GM18873 (cell line): ENCODE data around the gene YAE1.

ENCODE experiments used
- ATAC-seq: cut with Tn5 transposase; IDR thresholded peaks from one replicate; pipeline ENCODE4 v1.9.1; 2021; ENCODE audit warnings: mild to moderate bottlenecking, moderate library complexity, moderate number of reproducible peaks; ENCODE audit not compliant: unreplicated experiment, low FRiP score

The YAE1 gene

DNA sequence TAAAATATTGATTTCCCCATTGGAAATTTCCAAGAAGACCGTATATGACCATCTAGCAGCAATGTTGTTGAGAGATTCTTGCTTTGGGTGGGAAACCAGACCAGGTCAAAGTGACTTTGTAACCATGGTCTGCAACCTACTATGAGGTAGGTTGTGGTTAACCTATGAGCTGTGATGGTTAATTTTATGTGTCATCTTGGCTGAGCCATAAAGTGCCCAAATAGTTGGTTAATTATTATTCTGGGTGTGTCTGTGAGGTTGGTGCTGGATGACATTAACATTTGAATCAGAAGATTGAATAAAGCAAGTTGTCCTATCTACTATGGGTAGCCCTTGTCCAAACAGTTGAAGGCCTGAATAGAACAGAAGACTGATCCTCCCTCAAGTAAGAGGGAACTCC, 38.9 kb downstream of the YAE1 start:
- no peak for ATAC-seq

DNA sequence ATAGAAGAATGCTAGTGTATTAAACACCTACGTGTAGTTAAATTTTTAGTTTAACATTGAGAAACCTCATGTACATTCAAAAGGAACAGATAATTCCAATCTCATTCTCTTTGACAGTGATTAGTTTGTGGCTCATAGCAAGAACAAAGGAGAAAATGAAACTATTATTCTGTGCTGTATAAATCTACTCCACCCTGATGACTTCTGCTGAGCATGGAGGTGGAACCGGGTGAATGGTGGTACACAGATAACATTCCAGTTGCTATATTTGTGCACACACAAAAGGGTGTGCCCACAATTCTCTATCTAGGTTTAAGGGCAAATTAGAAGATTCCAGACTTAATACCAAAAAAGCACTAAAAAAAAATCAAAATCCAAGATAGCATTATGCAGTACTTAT, 40.1 kb downstream of the YAE1 start:
- no peak for ATAC-seq

DNA sequence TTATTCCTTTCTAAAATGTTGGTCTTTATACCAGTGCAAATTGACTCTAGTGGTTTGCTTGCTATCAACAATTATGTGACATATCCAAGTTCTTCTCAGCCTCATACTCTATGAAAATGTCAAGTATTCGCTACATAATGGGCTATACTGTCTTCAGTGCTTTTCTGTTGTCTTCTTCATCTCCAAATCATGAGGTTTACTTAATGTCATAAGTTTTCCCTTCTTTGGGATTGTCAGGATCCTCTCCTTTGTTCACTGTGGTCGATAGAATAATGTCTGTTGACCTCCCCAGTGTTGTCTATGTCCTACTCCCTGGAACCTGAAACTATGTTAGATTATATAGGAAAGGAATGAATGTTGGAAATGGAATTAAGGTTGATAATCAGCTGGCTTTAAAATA, 40.7 kb downstream of the YAE1 start:
- ATAC-seq = no peak

DNA sequence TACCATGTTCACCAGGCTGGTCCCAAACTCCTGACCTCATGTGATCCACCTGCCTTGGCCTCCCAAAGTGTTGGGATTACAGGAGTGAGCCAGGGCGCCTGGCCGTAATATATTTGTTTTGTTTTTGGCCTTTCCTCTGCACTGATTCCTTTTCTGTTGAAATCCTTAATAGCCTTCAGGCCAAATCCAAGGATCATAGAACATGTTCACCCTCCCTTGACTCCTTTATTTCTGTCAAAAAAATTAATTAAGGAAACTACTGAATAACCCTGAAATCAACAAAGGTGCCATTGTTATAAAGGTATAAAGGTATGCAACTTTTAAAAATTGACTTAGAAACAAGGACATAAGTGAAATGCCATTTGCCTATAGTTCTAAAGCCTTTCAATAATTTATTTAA, 41.7 kb downstream of the YAE1 start:
- no peak for ATAC-seq

DNA sequence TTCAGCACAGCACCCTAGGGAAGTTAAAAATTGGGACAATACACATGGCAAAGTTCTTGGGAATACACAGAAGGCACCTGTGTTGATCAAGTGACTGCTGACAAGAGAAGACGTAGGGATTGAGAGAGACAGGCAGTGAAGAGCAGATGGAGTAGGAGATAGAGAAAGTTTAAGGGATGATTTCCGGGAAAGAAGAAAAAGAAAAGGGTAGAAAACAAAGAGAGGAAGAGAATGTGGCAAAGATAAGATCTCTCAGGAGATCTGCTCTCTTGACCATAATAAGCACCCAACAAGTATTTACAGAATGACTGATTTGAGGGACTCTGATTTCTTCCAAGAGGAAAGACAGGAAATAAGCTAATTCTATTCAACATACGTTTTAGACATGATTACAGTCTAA, 42.1 kb downstream of the YAE1 start:
- no peak for ATAC-seq

DNA sequence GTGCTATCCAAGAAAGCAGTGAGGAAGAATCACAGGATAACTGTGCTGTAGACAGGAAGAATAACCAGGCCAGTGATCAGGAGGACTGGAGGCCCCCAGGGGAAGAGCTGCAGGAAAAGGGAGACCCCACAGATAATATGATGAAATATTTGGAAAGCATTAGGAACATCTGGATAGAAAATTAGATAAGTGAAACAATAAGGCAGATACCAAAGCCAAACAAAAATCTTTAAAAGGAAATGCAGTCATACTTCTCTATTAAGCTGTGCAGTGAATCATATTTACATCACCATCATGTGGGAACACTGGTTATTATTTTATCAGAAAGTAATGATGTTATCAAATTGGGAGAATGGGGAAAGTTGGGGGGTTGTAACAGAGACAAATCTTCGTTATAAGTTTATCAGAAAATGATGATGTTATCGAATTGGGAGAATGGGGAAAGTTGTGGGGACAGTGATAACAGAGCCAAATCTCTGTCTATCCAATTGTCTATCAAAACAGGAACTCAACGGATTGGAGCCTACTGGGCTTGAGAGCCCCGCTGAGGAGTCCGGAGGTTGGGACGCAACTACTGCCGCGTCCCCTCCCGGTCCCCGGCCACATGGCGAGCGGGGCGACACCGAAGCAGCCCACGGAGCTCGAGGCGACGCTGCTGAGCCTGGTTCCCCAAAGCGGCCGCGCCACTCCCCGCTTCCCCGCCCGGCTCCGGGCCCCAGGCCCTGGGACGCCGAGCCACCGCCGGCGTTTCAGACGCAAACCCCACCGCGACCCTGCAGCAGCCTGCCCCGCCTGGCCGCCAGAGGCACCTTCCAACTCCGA, 43.1 kb downstream of the YAE1 start:
- ATAC-seq = no peak

DNA sequence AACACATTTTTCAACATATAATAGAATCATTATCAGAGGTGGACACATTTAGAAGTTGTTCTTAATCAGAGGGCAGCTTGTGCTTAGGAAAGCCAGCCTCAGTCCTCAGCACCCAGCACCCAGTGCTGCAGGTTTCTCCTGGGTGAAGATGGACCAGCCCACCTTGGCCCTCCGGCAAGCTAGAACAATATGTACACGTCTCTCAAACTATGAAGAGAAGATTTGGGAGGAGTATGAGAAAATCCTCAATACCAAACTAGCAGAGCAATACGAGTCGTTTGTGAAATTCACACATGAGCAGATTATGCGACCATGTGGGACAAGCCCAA, 43.7 kb downstream of the YAE1 start:
- ATAC-seq = no peak

DNA sequence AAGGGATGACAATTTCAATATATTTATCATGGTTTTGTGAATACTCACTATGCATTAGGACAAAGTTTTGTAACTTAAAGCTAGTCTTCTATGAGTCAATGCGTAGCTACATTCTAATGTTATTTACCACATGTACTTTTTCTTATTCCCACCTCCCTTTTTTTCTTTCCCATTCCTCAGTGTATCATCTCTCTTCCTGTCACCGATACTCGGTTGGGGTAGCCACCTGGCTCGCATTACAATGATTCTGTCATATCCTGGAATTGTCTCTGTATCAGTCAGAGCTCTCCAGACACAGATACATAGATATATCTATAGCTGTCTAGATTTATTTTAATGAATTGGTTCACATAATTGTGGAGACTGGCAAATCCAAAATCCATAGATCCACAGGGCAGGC, 47.4 kb downstream of the YAE1 start:
- ATAC-seq = no peak

DNA sequence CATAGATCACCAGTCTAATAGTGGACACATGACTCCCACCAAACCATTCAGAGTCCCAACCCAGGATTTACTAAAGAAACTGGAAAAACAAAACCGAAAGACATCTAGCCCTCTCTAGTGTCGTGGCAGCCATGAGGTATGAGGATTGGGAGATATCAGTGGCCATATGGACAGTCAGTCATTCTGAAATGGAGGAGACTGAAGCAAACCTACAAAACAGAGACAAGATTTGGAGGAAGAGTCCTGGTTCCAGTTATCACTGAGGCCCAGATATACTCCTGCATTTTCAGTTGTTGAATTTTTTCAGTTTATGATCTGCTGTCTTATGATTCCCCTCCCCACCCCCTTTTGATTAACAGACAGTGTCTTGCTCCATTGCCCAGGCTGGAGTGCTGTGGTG, 48.1 kb downstream of the YAE1 start:
- ATAC-seq = no peak

DNA sequence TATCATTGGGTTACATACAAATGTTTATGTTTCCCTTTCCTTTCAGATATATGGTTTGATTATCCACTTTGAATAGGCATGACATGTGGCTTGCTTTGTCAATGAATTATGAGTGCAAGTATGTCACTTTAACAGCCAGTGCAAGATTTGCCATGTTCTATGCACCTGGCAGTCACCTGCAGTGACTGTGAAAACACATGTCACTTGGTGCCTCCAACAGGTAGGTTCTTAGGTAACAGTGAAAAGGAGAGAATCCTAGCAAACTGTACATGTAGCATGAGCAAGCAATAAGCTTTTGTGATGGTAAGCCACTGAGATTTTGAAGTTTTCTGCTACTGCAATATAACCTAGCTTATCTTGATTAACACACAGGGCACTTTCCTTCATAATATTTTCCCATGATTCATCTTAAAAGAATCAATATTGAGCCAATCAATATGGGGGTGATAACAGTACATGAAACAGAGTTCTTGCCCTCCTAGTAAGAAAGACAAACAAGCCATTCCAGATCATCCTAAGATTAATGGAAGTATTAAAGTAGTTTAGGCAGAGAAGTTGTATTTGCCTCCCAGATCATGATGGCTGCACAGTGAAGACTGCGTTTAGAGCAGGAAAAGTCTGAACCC, 49.3 kb downstream of the YAE1 start:
- ATAC-seq = no peak

DNA sequence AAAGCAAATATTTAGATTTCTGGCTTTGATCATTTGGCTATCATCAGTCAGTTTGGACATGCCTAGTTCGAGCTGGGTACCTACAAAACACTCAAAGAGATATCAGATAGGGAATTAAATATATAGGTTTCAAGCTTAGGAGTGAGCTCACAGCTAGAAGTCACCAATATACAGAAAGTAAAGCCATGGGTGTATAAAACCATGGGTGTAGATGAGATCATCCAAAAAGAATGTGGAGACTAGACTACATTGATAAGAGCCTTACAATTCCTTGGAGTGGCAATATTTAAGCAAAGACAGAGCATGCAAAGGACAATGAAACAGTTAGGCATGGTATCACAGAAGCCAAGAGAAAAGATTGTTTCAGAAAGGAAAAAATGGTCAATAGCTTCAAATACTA, 49.9 kb downstream of the YAE1 start:
- ATAC-seq = no peak

DNA sequence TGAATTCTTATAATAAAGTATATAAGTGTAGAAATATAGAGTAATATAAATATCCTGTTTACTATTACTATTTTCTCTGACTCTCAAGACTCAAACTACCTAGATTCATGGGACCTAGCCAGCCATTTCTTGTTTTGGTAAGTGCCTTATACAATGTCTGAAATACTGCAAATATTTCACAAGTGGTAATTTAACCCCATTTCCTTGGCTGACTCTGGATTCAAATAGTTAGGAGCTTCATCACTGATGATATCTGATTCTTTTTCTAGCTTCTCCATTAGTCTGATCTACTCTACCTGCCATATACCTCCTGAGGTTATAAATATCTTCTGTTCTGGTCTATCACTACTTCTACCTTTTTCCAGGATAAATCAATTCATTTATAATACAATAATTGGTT, 50.8 kb downstream of the YAE1 start:
- no peak for ATAC-seq

DNA sequence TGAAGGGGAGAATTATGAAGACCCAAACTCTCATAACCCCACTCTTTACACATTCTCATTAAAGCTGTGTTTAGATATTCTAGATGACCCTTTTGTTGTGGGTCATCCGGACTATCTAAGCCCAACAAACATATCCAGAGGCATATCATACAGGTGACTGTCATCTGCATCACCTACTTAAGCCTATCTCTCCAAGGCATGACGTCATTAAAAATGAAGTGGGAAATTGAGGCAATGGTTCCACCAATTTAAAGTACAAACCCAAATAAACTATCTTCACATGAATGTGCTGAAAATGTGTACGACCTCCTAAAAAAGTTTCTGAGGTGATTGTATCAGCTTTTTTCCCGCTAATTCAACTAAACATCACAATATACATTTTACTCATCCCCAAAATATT, 52.7 kb downstream of the YAE1 start:
- ATAC-seq = no peak

DNA sequence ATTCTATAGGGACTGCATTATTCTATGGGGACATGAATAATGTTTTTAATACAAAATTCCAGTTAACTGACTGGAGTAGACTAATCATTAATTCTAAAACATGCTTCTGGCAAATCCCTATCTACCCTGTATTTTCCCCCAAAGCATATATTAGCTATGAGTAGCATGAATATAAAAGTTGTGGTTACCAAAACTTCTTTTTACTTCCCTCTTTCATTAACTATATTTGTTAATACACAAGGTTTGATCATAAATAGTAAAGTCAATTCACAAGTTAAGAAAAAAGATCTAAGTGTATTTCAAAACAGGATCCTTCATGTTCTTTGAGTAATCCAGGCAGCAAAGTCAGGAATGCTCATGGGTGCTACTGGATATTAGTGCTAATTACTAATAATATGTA, 54.3 kb downstream of the YAE1 start:
- ATAC-seq = no peak

DNA sequence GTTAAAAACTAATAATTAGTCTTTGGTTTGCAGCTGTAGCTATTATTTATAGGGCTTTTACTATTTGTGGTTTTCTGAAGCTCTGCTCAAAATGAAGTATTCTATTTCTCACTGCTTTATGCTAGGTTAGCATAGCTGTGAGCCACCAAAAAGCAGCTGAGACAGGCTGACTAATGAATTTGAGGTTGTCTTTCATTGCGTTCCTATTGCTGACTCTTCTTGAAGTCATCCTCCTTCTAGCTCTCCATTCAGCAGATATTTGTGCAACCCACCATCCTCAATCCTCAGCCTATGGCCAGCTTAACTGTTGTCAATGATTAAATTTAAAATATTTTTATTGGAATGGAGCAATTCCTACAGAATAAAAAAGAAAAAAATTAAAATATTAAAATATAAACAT, 55.1 kb downstream of the YAE1 start:
- no peak for ATAC-seq

DNA sequence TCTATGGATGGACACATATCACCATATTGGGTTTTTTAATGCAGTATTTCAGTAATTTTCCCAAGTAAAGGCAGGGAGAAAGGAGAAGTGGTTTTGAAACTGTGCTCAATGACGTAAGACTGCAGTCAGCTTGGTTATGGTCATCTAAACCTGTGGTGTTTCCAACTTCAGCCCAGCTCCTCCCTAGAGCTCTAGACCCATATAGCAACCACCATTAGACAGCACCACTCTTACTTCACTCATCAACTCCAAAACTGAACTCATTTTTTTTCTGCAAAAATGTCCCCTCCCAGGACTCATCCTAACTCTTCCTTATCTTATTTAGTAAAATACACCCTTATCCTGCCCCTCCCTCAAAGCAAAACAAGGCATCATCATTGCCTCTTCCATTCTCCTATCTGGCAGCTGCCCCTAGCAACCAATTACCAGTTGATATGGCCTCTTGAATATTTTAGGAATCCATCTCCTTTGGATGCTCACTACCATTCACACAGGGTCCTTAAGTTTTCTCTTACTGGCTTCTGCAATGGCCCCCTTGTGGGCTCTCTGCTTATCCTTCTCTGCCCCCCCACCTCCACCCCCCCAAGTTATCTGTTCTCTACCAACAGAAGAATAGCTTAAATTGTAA, 55.7 kb downstream of the YAE1 start:
- ATAC-seq = no peak
